HG03135 (cell line): ENCODE measurements around the gene COL19A1.

Experiments used
- ATAC-seq: cut with Tn5 transposase; IDR thresholded peaks from one replicate; pipeline ENCODE4 v1.9.1; 2021; ENCODE audit warnings: mild to moderate bottlenecking, moderate library complexity; ENCODE audit not compliant: unreplicated experiment

The COL19A1 gene

DNA sequence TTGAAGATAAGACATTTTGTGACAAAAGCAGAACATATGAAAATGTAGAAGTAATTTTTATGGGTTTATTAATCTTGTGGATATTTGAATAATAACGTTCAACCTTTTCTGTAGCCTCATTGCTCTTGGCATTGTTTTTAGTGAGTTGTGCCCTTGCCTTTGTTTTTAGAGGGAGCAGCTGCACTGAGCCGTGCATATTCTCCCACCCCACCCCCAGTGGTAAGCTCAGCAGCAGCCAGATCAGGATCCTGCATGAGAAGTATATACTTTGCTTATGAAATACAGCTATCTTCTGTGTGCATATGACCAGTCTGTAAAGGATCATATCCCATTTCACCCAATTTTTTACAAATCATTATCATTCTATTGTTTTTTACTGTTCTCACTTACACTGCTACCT lies 252.3 kb downstream of the COL19A1 start:
- ATAC-seq = no peak

DNA sequence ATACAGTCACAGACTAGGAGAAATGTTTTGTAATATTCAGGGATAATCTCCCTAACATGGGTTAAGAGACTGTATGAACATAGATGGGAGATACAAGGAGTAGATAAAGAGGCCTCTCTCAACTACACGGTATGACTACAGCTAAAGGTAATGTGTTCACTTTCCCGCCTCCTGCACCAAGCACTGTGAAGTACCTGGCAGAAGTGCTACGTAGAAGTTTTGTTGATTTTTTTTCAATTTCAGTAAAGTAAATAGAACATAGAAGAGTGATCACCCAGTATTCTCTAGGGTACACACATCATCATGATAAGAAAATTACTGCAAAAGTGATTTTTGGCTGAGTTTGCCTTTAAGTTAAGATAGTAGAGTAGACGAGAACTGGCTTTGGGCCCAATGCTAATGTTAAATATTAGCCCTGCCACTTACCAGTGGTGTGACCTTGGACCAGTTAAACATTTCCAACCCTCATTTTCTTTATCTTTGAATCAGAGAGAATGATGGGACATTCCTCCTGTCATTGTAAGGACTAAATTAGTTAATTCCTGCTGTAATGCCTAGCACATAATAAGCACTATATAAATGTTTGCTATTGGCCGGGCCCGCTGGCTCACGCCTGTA lies 253.0 kb downstream of the COL19A1 start:
- ATAC-seq = no peak

DNA sequence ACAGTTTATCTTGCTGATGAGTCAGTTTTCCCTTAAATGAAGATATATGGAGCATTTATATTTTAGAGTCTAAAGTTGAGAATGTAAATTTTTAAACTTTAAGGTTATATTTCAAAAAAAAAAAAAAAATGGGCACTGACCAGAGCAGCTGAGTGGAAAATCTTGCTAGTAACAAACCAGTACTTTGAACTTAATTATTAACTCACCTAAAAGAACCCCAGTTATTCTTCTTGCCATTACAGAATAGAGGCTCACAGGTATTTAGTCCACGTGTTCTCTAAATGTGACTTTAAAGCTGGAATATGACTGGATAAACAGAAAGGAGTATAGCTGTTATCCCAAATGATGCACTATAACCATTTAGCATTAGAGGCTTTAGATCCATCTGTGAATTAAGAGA lies 258.1 kb downstream of the COL19A1 start:
- no peak for ATAC-seq

DNA sequence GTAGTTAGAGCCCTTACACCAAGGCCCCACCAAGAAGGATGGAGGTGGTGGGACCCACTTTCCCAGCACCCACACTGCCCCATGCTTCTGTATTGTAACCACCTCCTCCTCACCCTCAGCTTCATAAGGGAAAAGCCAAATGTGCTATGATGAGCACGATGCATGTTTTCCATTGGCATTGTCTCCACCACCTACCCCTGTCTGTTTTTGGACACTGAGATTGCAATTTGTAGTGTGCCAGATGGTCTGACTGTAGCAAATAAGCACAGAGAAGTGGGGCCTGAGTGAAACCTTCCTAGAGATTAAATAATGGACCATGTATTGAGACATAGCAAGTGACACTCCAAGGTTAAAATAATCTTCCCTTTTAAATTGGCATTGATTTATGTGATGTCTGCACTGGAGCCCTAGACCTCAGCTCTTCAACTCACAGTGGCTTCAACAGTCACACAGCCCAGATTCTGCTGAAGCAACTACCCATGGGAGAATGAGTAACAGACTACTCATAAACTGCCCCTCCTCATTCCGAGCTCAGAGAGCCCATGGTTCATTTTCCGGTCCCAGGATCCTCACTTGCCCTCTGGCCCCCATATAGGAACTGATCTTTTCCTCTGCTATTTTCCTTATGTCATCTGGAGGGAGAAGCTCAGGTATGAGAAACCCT lies 258.7 kb downstream of the COL19A1 start:
- ATAC-seq = no peak

DNA sequence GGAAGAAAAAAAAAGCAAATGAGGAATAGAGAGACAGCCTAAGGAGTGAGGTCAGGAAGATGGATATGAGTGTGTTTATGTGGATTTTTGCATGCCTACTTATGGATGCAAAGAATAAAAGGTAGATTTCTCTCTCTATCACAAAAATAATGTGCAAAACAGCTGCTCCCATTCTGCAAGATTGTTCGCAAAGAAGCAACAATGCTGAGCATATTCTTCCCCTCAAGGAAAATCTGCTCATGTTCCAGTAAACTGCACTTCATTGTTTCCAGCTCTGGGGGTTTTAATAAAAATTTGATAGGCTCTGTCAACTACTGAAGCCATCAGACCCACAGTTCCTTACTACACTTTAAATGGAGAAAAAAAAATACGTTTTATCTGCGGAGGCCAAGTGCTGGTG lies 259.2 kb downstream of the COL19A1 start:
- no peak for ATAC-seq

DNA sequence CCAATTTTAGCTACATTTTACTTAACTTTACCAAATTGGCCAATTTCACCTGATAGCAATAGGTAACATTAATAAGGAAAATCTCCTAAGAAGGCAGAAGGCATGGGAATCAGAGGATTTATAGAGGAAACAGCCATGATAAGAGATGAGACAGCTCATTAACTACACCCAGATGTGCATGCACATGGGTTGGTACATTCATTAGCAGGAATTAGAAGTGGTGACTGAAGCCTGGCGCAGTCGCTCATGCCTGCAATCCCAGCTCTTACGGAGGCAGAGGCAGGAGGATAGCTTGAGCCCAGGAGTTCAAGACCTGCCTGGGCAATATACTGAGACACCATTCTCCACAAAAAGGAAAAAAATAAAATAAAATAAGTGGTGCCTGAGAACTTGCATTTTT lies 263.0 kb downstream of the COL19A1 start:
- no peak for ATAC-seq

DNA sequence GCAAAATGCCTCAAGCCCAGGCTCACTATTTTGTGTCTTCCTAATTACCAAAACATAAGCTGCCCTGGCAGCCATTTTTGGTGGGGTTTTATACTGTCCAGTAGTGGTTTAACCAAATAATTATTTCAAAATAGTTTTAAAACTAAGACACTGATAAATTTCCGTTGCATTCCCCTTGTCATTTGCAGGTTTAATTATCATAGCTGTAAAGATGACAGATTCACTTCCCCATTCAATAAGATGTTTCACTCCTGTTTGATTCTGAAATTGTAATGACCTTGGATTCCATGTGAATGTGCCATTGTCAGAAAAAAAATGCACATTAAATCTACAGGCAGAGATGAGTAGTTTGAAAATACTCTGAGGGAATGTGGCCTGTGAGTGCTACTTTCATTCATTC lies 264.5 kb downstream of the COL19A1 start:
- no peak for ATAC-seq

DNA sequence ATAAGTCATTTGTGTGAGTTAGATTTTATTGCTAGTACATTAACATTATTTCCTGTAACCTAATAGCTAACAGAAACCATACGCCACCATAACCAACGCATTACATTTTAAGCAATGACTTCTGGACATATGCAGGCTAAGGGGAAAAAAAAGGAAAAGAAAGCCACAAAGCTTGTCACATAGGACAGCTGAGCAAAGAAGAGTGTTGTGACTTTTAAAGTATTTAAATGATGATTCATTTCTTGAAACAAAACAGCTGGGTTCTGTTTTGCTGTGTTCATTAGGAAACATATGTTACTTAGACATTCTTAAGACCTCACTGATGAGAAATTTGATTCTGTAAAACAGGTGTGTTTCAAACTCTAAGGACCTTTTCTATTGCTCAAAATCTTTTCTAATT lies 265.2 kb downstream of the COL19A1 start:
- ATAC-seq = peak; percentile 83

DNA sequence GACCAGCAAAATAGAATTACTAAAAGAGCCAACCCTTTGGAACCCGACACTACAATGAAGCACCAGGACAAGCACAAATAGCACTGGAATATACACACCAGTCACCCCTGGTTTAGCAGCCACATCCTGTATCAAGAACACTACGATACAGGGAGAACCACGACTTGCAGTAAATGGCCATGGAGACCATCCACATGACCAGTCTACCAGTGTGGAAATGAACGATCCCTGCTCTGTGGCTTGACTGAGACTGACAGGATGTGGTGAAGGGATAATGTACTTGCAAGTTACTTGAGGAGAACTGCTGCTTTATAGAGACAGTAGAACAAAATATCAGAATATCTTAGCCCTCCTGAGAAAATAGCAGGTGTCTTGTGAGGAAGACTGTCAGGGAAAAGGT lies 266.9 kb downstream of the COL19A1 start:
- ATAC-seq = no peak

DNA sequence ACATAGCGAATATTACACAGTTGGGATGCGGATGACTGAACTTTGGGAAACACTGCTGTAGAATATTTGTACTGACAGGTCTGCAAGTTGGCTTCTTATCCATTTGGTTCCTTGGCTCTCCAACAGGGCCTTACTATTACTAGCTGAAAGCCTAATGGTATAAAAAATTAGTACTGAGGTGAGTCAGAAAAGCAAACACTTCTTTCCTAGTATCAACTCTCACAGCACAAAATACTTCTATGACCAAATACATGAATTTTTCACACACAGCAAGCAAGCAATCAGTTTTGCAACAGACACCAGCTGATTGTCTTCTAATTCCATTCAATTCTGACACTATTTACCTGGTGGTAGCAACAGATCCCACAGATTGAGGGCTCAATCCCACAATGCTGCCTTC lies 268.2 kb downstream of the COL19A1 start:
- no peak for ATAC-seq

DNA sequence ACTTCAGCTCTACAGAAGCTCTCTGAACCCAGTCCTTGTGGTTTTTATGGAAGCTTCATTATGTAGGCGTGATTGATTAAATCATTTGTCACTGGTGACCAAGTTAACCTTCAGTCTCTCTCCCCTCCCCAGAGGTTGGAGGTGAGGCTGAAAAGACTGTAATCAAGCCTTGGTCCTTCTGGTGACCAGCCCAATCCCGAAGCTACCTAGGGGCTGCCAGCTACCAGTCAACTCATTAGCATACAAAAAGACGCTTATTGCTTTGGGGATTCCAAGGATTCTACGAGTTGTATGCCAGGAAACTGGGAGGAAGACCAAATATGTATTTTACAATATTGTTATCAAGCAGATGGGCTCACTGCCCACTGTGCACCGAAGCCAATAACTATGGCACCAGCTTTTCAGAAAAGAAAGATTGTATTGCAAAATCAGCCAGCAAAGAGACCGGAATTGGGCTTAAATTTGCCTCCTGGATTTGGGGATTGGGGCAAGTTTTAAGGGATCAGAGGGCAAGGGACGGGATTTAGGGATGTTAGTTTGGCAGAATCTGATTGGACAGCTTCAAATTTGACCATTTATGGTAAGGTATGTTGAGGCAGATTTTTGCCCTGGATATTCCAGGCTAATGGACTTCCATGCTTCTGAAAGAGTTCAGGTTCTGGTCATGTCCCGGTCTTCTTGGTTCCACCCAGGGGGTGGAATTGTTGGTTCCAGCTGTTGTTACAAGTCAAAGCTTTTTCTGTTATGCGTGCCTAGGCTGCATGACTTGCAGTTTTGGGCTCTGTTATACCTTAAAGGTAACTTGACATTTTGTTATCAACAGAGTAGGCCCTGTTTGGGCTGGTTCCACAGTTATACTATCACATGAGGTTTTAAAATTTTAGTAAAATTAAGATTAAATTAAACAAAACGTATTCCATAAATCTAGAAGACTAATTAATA lies 269.1 kb downstream of the COL19A1 start:
- ATAC-seq = no peak

DNA sequence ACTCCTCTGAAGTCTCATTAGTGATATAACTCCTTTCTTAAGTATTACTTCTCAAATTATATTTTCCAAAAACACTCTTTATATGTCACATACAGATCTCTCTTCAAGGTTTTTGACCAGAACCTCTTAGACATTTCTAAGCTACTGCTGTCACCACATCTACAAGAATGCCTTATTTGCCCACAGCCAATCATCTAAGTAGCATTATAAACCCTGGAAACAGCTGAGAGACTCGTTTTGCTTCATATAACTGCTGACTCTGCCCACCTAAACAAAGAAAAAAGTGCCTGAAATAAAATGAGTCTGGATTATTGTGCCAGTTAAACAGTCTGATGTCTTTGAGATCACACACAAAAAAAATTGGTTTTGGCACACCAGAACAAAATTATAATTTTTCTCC lies 270.6 kb downstream of the COL19A1 start:
- ATAC-seq = no peak

DNA sequence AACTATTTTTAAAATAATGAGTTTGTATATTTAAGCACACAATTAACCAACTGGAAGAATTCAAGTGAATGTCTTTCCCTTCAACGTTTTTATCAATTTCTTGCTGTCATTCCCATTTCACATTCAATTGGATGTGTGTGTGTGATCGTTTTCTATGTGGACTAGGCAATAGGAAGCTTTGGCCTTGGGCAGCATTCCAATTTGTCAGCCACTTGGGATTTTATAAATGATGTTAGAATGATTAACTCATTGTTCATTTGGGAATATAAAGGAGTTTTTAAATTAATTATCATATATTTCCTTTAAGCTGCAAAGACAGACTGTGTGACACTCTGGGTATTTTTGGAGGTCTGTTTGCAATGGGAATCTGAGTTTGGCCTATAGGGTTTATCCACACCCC lies 274.1 kb downstream of the COL19A1 start:
- no peak for ATAC-seq

DNA sequence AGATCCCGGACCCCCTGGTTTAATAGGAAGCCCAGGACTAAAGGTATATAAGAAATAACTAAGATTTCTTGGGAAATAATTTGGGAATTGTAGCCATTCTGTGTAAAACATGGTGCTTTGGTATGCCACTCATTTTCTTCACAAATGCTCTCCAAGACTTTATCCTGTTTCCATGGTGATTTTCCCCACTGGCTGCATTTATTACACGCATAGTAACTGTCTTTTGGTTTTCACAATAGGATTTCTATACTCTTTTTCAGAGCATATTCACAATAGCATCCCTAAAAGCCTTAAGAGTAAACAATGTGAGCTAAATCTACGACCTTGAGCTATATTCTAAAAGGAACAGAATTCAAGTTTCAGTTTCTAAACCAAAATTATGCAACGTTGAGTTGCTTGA lies 275.7 kb downstream of the COL19A1 start:
- no peak for ATAC-seq

DNA sequence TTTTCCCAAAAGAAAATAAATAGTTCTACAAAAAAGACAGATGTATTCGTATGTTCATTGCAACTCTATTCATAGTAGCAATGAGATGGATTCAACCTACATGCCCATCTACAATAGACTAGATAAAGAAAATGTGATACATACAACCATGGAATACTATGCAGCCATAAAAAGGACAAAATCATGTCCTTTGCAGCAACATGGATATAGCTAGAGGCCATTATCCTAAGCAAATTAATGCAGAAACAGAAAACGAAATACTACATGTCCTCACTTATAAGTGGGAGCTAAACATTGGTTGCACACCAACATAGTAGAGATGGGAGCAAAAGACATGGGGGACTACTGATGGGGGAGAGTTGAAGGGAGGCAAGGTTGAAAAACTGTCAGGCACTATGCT lies 278.8 kb downstream of the COL19A1 start:
- ATAC-seq = no peak

DNA sequence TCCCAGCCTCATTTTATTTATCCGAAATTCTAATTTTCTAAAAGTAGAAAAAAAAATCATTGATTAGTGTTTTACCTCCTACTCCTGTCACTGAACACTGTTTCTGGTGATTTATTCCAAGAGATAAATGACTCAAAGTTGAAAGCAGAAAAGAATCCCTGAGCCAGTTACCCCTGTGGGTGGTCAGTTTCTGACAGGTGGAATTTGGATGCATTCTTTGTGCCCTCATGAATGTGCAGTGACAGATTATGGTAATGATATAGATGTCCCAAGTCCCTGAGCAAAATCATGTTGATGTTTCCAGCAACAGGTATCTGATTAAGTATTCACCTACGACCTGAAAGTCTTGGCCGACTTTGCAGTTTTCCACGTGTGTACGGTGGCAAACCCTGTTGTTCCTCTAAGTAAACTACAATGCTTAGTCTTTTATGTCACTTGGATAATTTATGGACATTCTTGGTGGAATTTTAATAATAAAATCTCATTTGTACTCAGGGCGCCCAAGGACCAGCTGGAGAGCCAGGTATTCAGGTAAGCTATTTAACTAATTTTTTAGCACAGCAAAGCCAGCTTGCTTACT lies 282.9 kb downstream of the COL19A1 start:
- no peak for ATAC-seq

DNA sequence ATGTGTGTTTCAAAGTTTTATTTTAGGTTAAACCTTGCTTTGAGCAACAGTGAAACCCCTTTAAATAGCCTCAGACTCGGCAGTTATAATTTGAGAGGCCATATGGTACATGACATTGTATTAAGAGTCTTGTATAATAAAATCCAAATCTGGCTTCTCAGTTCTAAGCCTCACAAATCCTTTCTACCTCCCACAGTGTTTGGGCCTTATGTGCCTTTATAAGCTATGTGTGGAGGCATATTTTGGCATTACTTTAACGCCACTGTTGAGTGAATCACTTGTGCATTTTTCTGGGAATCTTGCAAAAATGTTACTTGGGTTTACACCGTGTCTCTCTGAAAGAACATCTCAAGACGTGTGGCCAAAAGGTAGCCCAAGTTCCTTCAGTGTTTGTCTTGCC lies 284.2 kb downstream of the COL19A1 start:
- no peak for ATAC-seq

DNA sequence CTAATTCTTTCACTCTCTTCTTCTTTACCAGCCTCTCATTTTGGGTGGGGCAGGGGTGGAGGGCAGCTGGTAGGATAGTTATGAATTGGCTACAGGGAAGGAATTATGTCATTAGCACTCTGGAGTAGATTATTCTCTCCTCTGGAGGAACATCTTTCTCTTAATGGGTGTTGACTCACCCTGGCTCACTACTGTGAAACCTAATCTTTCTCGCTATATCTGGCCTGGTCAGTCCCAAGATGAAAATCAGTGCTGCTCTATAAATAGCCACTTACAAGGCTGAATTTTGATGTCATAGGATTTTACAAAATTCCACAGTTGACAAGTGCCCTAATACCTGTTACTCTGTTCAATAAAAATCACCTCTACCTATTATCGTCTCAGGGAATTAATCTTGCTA lies 285.3 kb downstream of the COL19A1 start:
- no peak for ATAC-seq

DNA sequence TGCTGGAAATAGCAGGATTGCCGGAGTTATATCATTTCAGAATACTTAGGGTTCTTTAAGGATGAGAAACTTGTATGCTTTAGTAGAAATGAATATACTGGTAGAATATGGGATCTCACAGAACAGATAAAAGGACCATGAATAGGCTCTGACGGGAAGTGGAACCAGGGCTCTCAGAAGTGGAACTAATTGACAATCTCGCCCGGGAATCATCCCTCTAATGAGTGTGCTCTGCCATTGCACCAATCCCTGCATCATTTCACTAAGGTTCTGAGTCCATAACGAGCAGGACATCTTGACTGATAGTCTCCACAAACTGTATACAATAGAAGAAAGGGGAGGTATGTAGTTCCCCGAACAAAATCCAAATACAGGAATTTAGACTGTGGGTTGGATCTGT lies 286.4 kb downstream of the COL19A1 start:
- no peak for ATAC-seq

DNA sequence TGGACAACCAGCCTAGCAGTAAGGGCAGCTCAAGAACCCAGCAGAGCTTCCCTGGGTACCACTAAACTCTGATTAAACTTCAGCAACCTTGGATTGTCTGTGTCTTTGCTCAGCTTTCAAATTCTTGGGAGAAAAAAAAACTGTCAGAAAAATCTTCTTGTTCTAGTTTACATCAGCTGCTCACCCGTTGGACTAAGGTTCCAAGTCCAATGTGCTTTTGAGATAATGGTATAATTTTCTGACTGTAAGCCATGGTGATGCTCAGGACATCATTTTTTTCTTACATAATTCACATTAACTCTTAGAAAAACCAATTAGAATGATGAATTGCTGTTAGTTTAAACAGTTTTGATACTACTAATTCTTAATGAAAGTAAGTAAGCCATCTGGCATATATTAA lies 290.7 kb downstream of the COL19A1 start:
- no peak for ATAC-seq

DNA sequence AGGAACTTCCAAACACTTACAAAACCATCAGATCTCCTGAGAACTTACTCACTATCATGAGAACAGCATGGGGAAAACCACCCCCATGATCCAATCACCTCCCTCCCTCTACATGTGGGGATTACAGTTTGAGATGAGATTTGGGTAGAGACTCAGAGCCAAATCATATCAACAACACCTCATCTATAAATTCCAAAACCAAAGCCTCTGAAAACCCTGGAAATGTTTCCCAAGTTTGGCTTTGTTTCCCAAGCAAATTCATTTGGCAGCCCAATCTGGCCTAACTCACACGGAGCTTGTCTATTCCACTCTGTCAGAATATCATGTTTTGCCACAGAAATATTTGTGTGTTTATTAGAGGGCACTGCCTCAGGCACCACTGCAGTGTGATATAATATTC lies 293.9 kb downstream of the COL19A1 start:
- no peak for ATAC-seq

DNA sequence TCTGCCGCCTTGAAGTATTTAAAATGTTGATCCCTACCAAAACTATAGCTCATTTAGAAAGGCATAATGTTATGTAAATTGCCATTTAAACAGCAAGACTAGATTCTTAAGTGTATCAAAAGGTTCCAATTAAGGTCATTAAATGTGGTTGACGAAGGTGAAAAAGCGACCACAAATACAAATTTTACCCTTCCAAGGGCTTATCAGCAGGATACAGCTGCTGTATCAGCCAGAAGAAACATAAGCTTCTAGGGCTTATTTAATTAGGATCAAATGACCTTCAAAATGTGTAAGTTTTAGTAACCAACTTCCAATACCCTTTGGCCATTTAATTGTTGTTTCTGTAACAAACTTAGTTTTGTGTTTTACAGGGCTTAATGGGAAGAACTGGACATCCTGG lies 296.6 kb downstream of the COL19A1 start:
- ATAC-seq = no peak
